ENCODE measurements around the gene RBFOX2. TPM values are rescaled to one million over a fixed set of nuclear protein-coding genes. Genes with fewer than 3 reads are reported as not detected.

The RBFOX2 gene
- total and polyA plus RNA-seq, 10 of the 15 experiments (the other 5 are each of a cell fraction or from before 2014, with no cell fraction given): 0.01 to 2.7 (median 0.17) TPM; not detected in 4

DNA sequence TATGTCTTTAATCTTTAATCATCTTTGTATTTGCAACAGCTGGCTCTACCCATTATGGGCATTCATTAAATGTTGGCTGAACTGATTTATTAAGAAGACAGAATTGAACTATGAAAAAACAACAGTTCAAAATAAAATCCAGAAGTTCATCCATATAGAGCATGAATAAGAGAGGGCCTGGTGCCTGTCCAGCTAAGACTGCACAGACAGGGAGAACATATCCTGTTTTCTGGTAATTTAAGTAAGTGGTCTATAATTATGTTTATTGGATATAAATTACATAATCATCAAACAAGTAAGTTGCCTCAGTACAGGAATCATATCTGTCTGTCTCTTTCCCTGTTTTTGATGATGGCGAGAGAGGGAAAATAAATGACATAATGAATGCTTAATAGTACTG, 137.2 kb downstream of the RBFOX2 start (continued):
- TF ChIP-seq, protein P1, sequence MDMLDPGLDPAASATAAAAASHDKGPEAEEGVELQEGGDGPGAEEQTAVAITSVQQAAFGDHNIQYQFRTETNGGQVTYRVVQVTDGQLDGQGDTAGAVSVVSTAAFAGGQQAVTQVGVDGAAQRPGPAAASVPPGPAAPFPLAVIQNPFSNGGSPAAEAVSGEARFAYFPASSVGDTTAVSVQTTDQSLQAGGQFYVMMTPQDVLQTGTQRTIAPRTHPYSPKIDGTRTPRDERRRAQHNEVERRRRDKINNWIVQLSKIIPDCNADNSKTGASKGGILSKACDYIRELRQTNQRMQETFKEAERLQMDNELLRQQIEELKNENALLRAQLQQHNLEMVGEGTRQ (IDR thresholded peaks at IDR 0.05; ENCODE audit: borderline replicate concordance, low read depth, low read length): no peak
- TF ChIP-seq FOXM1 (IDR thresholded peaks at IDR 0.05; ENCODE audit: low read depth, low read length) (no peak), CEBPB (IDR thresholded peaks at IDR 0.05; ENCODE audit: borderline replicate concordance in 1 of 2, low read depth in 2 of 2, low read length in 2 of 2) (no peak), ASH2L (IDR thresholded peaks at IDR 0.05; ENCODE audit: borderline replicate concordance, low read depth) (no peak), TCF7 (IDR thresholded peaks at IDR 0.05; ENCODE audit: borderline replicate concordance) (no peak), SRF (IDR thresholded peaks at IDR 0.05; ENCODE audit: low read depth in 2 of 2, low read length in 2 of 2) (no peak), SUZ12 (IDR thresholded peaks at IDR 0.05; ENCODE audit: unreplicated experiment) (no peak)

DNA sequence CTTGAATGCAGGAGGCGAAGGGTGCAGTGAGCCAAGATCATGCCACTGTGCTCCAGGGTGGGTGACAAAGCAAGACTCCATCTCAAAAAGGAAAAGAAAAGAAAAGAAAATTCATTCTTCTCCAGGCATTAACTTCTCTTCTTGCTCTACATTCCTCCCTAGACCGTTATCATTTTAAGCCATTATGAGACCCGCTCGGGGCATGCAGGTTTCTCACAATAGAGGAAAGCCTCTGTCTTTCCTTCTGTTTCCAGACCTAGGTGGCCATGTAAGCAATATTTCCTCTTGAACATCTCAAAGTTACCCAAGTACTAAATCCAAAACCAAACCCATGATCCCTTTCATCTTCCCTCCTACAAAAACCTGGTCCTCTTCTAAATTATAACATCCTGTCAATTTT, 139.6 kb downstream of the RBFOX2 start:
- Histone ChIP-seq H3K9me3 (replicated peaks; ENCODE audit: control insufficient read depth, insufficient read depth, low read length) (no peaks in the 10 kb centered on the region), H3K4me2 (ENCODE audit: control insufficient read depth, insufficient read depth) (no peak overlapping the region), H3K27ac (ENCODE audit: control insufficient read depth, insufficient read depth) (no peak overlapping the region), H3K27me3 (replicated peaks in 1 of 2; ENCODE audit: control insufficient read depth in 2 of 2, insufficient read depth in 2 of 2, low read length in 1 of 2) (peaks cover 0 to 5% of the 10 kb centered on the region in 2 experiments; a peak in 1 of 4 replicates), H3K9ac (ENCODE audit: control insufficient read depth, insufficient read depth, low read length) (no peak overlapping the region), H3K36me3 (ENCODE audit: control insufficient read depth in 2 of 2, insufficient read depth in 2 of 2, low read length in 1 of 2) (no peaks in the 10 kb centered on the region), H3K4me3 (no peak overlapping the region), H4K20me1 (ENCODE audit: control insufficient read depth, insufficient read depth) (no peaks in the 10 kb centered on the region), H3K4me1 (ENCODE audit: control insufficient read depth, insufficient read depth, low read length) (no peaks in the 10 kb centered on the region), H3K79me2 (ENCODE audit: control insufficient read depth, insufficient read depth, low read length) (no peaks in the 10 kb centered on the region), H2AFZ (ENCODE audit: control insufficient read depth, low read depth, low read length) (no peak overlapping the region)
- ChIA-PET CTCF (no interaction called here), POLR2A (no interaction called here), RAD21 (ENCODE audit: unreplicated experiment) (no interaction called here), SMC1A (ENCODE audit: uncharacterized antibody, unreplicated experiment) (no interaction called here)
- BruUV-seq (replicated peaks): no TSS peak
- in situ Hi-C loops (cut with MboI) (no loop called here), intact Hi-C loops (cut with micrococcal nuclease; ENCODE audit: unreplicated experiment) (no loop called here)
- TF ChIP-seq, protein P2, sequence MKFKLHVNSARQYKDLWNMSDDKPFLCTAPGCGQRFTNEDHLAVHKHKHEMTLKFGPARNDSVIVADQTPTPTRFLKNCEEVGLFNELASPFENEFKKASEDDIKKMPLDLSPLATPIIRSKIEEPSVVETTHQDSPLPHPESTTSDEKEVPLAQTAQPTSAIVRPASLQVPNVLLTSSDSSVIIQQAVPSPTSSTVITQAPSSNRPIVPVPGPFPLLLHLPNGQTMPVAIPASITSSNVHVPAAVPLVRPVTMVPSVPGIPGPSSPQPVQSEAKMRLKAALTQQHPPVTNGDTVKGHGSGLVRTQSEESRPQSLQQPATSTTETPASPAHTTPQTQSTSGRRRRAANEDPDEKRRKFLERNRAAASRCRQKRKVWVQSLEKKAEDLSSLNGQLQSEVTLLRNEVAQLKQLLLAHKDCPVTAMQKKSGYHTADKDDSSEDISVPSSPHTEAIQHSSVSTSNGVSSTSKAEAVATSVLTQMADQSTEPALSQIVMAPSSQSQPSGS (IDR thresholded peaks at IDR 0.05; ENCODE audit: low read length): no peak
- no peak for TF ChIP-seq NFXL1 (IDR thresholded peaks at IDR 0.05; ENCODE audit: borderline replicate concordance)
- no peak for TF ChIP-seq MXI1 (IDR thresholded peaks at IDR 0.05; ENCODE audit: low read depth, low read length)
- no peak for TF ChIP-seq ZBED1 (IDR thresholded peaks at IDR 0.05; ENCODE audit: borderline replicate concordance)
- no peak for TF ChIP-seq SUPT20H (IDR thresholded peaks at IDR 0.05; ENCODE audit: borderline replicate concordance, control insufficient read depth, low read depth, low read length)
- no peak for TF ChIP-seq POLR2AphosphoS2 (IDR thresholded peaks at IDR 0.05; ENCODE audit: low read depth, low read length)
- TF ChIP-seq RELA (IDR thresholded peaks at IDR 0.05; ENCODE audit: borderline replicate concordance, partially characterized antibody): no peak
- TF ChIP-seq RBBP5 (conservative IDR thresholded peaks at IDR 0.05): no peak
- no peak for TF ChIP-seq WRNIP1 (IDR thresholded peaks at IDR 0.05; ENCODE audit: borderline replicate concordance, low read depth, low read length)
- TF ChIP-seq SREBF1 (IDR thresholded peaks at IDR 0.05; ENCODE audit: low read length): no peak
- no peak for TF ChIP-seq SMC3 (IDR thresholded peaks at IDR 0.05; ENCODE audit: borderline replicate concordance, low read length)
- TF ChIP-seq, protein P1 (IDR thresholded peaks at IDR 0.05; ENCODE audit: borderline replicate concordance, low read depth, low read length): no peak
- no peak for TF ChIP-seq RUNX3 (IDR thresholded peaks at IDR 0.05; ENCODE audit: low read length)
- TF ChIP-seq TAF1 (IDR thresholded peaks at IDR 0.05; ENCODE audit: borderline replicate concordance, low read depth, low read length): no peak
- TF ChIP-seq CHD1 (IDR thresholded peaks at IDR 0.05; ENCODE audit: low read depth, low read length): no peak
- no peak for TF ChIP-seq MTA3 (IDR thresholded peaks at IDR 0.05; ENCODE audit: borderline replicate concordance, low read length)
- no peak for TF ChIP-seq HDAC2 (IDR thresholded peaks at IDR 0.05)
- TF ChIP-seq TBL1XR1 (IDR thresholded peaks at IDR 0.05; ENCODE audit: low read depth, low read length): no peak
- TF ChIP-seq CHD4 (IDR thresholded peaks at IDR 0.05): no peak
- no peak for ATAC-seq
- 41% methylated on average over 4 of the region's 4 CpGs for WGBS (ENCODE audit: insufficient coverage, insufficient replicate concordance, low lambda C conversion rate, missing lambda C conversion rate)
- no peak for DNase-seq (ENCODE audit: low read depth, low spot score)
- no peak for FAIRE-seq

All from GM12878 (cell line).